Trophoblast cell (in vitro differentiated cells and primary cell): ENCODE measurements around the gene GRB10.
"Not testable (repeated sequence)": the region's sequence is repeated elsewhere in the genome, so short reads cannot be mapped to it uniquely, and the experiment has no call there.

ENCODE experiments used
- DNase-seq, 2 donors: peaks; one replicate each; pipeline ENCODE4 v3.0.0-alpha.2; 2016
- H2AFZ ChIP-seq: 2 replicates; pipeline ENCODE4 v1.6.1; 2013; ENCODE audit warnings: low read length, moderate library complexity, mild to moderate bottlenecking; ENCODE audit not compliant: insufficient read depth, poor library complexity
- H2AK5ac ChIP-seq: 2 replicates; pipeline ENCODE4 v1.6.1; 2013; ENCODE audit warnings: mild to moderate bottlenecking, low read length
- H2BK120ac ChIP-seq: 2 replicates; pipeline ENCODE4 v1.6.1; 2013; ENCODE audit warnings: low read length, mild to moderate bottlenecking, moderate library complexity; ENCODE audit not compliant: insufficient read depth, poor library complexity
- H2BK12ac ChIP-seq: 2 replicates; pipeline ENCODE4 v1.6.1; 2013; ENCODE audit warnings: mild to moderate bottlenecking, low read length, moderate library complexity
- H2BK5ac ChIP-seq: 2 replicates; pipeline ENCODE4 v1.6.1; 2013; ENCODE audit warnings: low read length, low read depth, moderate library complexity, mild to moderate bottlenecking; ENCODE audit not compliant: poor library complexity
- H3K14ac ChIP-seq: 2 replicates; pipeline ENCODE4 v1.6.1; 2013; ENCODE audit warnings: mild to moderate bottlenecking, low read length
- H3K18ac ChIP-seq: 2 replicates; pipeline ENCODE4 v1.6.1; 2013; ENCODE audit warnings: mild to moderate bottlenecking, low read length
- H3K23ac ChIP-seq: 2 replicates; pipeline ENCODE4 v1.6.1; 2013; ENCODE audit warnings: low read length
- H3K27ac ChIP-seq: 2 replicates; pipeline ENCODE4 v1.5.1; 2013; ENCODE audit warnings: low read depth, mild to moderate bottlenecking, inconsistent platforms, low read length, moderate library complexity
- H3K27me3 ChIP-seq: 2 replicates; pipeline ENCODE4 v1.6.1; 2013; ENCODE audit warnings: inconsistent platforms, mild to moderate bottlenecking, low read length, moderate library complexity; ENCODE audit not compliant: insufficient read depth
- H3K36me3 ChIP-seq, 2 experiments: 1 replicate in 1 of 2; 2 replicates in 1 of 2; pipeline ENCODE4 v1.6.1; 2013; ENCODE audit warnings: low read length in 2 of 2, mild to moderate bottlenecking in 2 of 2, moderate library complexity in 1 of 2; ENCODE audit not compliant: insufficient read depth in 2 of 2, control insufficient read depth in 1 of 2
- H3K4ac ChIP-seq: 2 replicates; pipeline ENCODE4 v1.6.1; 2013; ENCODE audit warnings: low read depth, mild to moderate bottlenecking, low read length, moderate library complexity
- H3K4me1 ChIP-seq, 2 experiments: 1 replicate in 1 of 2; 2 replicates in 1 of 2; pipeline ENCODE4 v1.6.1; 2013; ENCODE audit warnings: low read length in 2 of 2, mild to moderate bottlenecking in 2 of 2, moderate library complexity in 1 of 2; ENCODE audit not compliant: insufficient read depth in 2 of 2, control insufficient read depth in 1 of 2
- H3K4me2 ChIP-seq: 2 replicates; pipeline ENCODE4 v1.6.1; 2013; ENCODE audit warnings: inconsistent platforms, mild to moderate bottlenecking, low read length, moderate library complexity
- H3K4me3 ChIP-seq: 2 replicates; pipeline ENCODE4 v1.5.1; 2013; ENCODE audit warnings: mild to moderate bottlenecking, low read depth, low read length, inconsistent platforms
- H3K79me1 ChIP-seq: one replicate; pipeline ENCODE4 v1.6.1; 2013; ENCODE audit warnings: low read length
- H3K79me2 ChIP-seq: 2 replicates; pipeline ENCODE4 v1.6.1; 2013; ENCODE audit warnings: low read length, mild to moderate bottlenecking; ENCODE audit not compliant: control insufficient read depth, insufficient read depth, poor library complexity
- H3K9ac ChIP-seq: 2 replicates; pipeline ENCODE4 v1.6.1; 2013; ENCODE audit warnings: mild to moderate bottlenecking, low read length
- H3K9me3 ChIP-seq: 2 replicates; pipeline ENCODE4 v1.6.1; 2013; ENCODE audit warnings: low read depth, mild to moderate bottlenecking, control low read depth, inconsistent platforms, low read length; ENCODE audit not compliant: insufficient read depth
- H4K12ac ChIP-seq: 2 replicates; pipeline ENCODE4 v1.6.1; 2013; ENCODE audit warnings: low read depth, mild to moderate bottlenecking, low read length, moderate library complexity
- H4K8ac ChIP-seq: 2 replicates; pipeline ENCODE4 v1.6.1; 2013; ENCODE audit warnings: low read depth, mild to moderate bottlenecking, low read length, moderate library complexity
- H4K91ac ChIP-seq: one replicate; pipeline ENCODE4 v1.6.1; 2013; ENCODE audit warnings: low read depth, mild to moderate bottlenecking, low read length, moderate library complexity
- WGBS: extraction: QIAGEN DNeasy Blood & Tissue Kit; methylation state at CpG from one replicate; pipeline ENCODE4 v1.1.7; 2013; ENCODE audit warnings: missing lambda C conversion rate; ENCODE audit not compliant: insufficient read length, insufficient coverage; ENCODE audit errors: extremely low coverage; 5-methylcytosine and 5-hydroxymethylcytosine counted together

GRB10 gene

GRCh38 chr7:50773071-50773470 lies 9.6 kb downstream of the GRB10 start:
- not testable (repeated sequence) for H2BK120ac ChIP-seq, H3K36me3 ChIP-seq, H3K4me3 ChIP-seq, H3K79me1 ChIP-seq, H3K4me2 ChIP-seq, H4K12ac ChIP-seq, H2AFZ ChIP-seq, H4K8ac ChIP-seq, H2BK5ac ChIP-seq, H3K23ac ChIP-seq, H3K14ac ChIP-seq, DNase-seq, H3K4ac ChIP-seq, H3K79me2 ChIP-seq, H3K27ac ChIP-seq, H3K9me3 ChIP-seq, H3K18ac ChIP-seq, H3K9ac ChIP-seq, H2BK12ac ChIP-seq, H3K27me3 ChIP-seq, H4K91ac ChIP-seq, H2AK5ac ChIP-seq
- H3K4me1 ChIP-seq: peaks cover 11 to 13% of the 10 kb centered on the region in 2 experiments
- WGBS: no CpG with 5 or more reads among the region's 4 CpGs

GRCh38 chr7:50771120-50772002 lies 11.3 kb downstream of the GRB10 start:
- Histone ChIP-seq H3K9ac (no peak overlapping the region), H4K12ac (no peak overlapping the region), H3K36me3 (no peaks in the 10 kb centered on the region), H3K27me3 (no peaks in the 10 kb centered on the region), H3K4ac (no peak overlapping the region), H3K79me1 (no peaks in the 10 kb centered on the region), H2AK5ac (no peak overlapping the region), H3K9me3 (peaks cover 2% of the 10 kb centered on the region), H4K8ac (no peak overlapping the region), H4K91ac (no peak overlapping the region), H2BK12ac (no peak overlapping the region), H3K4me1 (peaks cover 13% of the 10 kb centered on the region in 2 experiments), H3K4me2 (no peak overlapping the region), H2BK120ac (no peak overlapping the region), H3K14ac (no peak overlapping the region), H3K4me3 (no peak overlapping the region), H3K27ac (no peak overlapping the region), H2AFZ (no peak overlapping the region), H3K18ac (no peak overlapping the region), H2BK5ac (no peak overlapping the region), H3K23ac (no peak overlapping the region), H3K79me2 (peaks cover 4% of the 10 kb centered on the region)
- peak; percentile 63 to 76 for DNase-seq
- WGBS: no CpG with 5 or more reads among the region's 9 CpGs

- H4K8ac ChIP-seq: no peak overlapping the region
- H3K14ac ChIP-seq: no peak overlapping the region
- H3K9ac ChIP-seq: no peak overlapping the region
- 100% methylated on average over 1 of the region's 10 CpGs for WGBS
- H2BK5ac ChIP-seq: no peak overlapping the region
- no peak overlapping the region for H2AFZ ChIP-seq
- no peak overlapping the region for H3K27ac ChIP-seq
- peaks cover 7 to 9% of the 10 kb centered on the region in 2 experiments for H3K4me1 ChIP-seq
- H3K79me1 ChIP-seq: no peaks in the 10 kb centered on the region
- no peak overlapping the region for H3K4ac ChIP-seq
- peaks cover 2% of the 10 kb centered on the region for H3K9me3 ChIP-seq
- no peak overlapping the region for H2BK12ac ChIP-seq
- no peak overlapping the region for H4K12ac ChIP-seq
- no peak for DNase-seq
- no peak overlapping the region for H3K4me3 ChIP-seq
- H3K79me2 ChIP-seq: no peaks in the 10 kb centered on the region
- H2BK120ac ChIP-seq: no peak overlapping the region
- H3K27me3 ChIP-seq: no peaks in the 10 kb centered on the region
- no peak overlapping the region for H3K18ac ChIP-seq
- no peak overlapping the region for H2AK5ac ChIP-seq
- no peak overlapping the region for H3K23ac ChIP-seq
- no peak overlapping the region for H4K91ac ChIP-seq
- H3K36me3 ChIP-seq: no peaks in the 10 kb centered on the region
- no peak overlapping the region for H3K4me2 ChIP-seq
Observed at GRCh38 chr7:50768485-50769474, 13.9 kb downstream of the GRB10 start.

DNA sequence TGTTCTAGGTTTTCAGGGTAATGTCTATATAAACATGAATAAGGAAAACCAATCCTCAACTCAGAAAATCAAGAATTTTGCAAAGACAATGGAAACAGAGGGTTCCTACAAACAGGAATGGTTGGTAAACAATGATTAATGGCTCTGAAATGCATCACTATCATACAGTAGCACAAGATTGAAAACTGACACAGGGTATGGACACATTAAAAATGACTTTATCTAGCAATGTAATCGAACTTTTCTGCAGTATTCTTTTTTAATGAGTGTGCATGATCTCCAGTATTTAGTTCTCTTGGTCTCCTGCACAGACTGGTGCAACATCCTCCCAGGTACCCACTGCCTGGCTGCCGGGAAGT lies 15.9 kb downstream of the GRB10 start:
- H3K9ac ChIP-seq: no peak overlapping the region

More for the DNA sequence above, 15.9 kb downstream of the GRB10 start:
- Histone ChIP-seq H3K79me2 (no peaks in the 10 kb centered on the region), H3K36me3 (no peaks in the 10 kb centered on the region), H3K18ac (no peak overlapping the region), H2AK5ac (no peak overlapping the region), H2BK120ac (no peak overlapping the region), H3K9me3 (peaks cover 2% of the 10 kb centered on the region), H2BK12ac (no peak overlapping the region), H3K4me1 (peaks cover 7 to 9% of the 10 kb centered on the region in 2 experiments), H4K91ac (no peak overlapping the region), H3K14ac (no peak overlapping the region), H3K27me3 (no peaks in the 10 kb centered on the region), H3K4me3 (no peak overlapping the region), H2AFZ (no peak overlapping the region), H4K12ac (no peak overlapping the region), H4K8ac (no peak overlapping the region), H3K4me2 (no peak overlapping the region), H3K79me1 (no peaks in the 10 kb centered on the region), H3K4ac (no peak overlapping the region), H3K27ac (no peak overlapping the region), H2BK5ac (no peak overlapping the region), H3K23ac (no peak overlapping the region)
- WGBS: no CpG with 5 or more reads among the region's 2 CpGs
- peak in 1 of 2 donors; percentile 53 for DNase-seq
